RPMI7951 (cell line): ENCODE measurements around the gene SLC7A7. TPM values are rescaled to one million over a fixed set of nuclear protein-coding genes. Genes with fewer than 3 reads are reported as not detected.
A peak's percentile ranks its signal among the peaks of the same experiment; 100 is the strongest.
"Not testable (repeated sequence)": the region's sequence is repeated elsewhere in the genome, so short reads cannot be mapped to it uniquely, and the experiment has no call there.

ENCODE experiments used
- DNase-seq: peaks from one replicate; pipeline ENCODE4 v3.0.0-alpha.2; 2012; ENCODE audit warnings: low read depth
- total RNA-seq: library from RNA; depleted of rRNA; stranded (reverse); fragments of >200 nt; shearing (Covaris generic); gene quantifications from 2 replicates; pipeline ENCODE4 v1.2.3, GENCODE V29; 2014; rRNA removed

The SLC7A7 gene
- 2.2 and 2.5 TPM in 2 replicates for total RNA-seq

GRCh38 chr14:22814941-22815713, at the start of gene SLC7A7:
SLC7A7 (minus strand) TSS chr14:22815435; CDS start chr14:22813398, 2,037 bp downstream.
- DNase-seq: no peak

- DNase-seq: no peak
These were observed 49.7 kb upstream of the SLC7A7 start for GRCh38 chr14:22864979-22865378.

GRCh38 chr14:22861651-22862050, 46.4 kb upstream of the SLC7A7 start:
- no peak for DNase-seq

- DNase-seq: not testable (repeated sequence)
These were observed 45.1 kb upstream of the SLC7A7 start for GRCh38 chr14:22860377-22860776.

GRCh38 chr14:22856428-22856827, 41.2 kb upstream of the SLC7A7 start:
- no peak for DNase-seq

GRCh38 chr14:22854963-22855724, 39.9 kb upstream of the SLC7A7 start:
- no peak for DNase-seq

GRCh38 chr14:22854296-22854695, 39.1 kb upstream of the SLC7A7 start:
- DNase-seq: not testable (repeated sequence)

GRCh38 chr14:22852940-22853767, 37.9 kb upstream of the SLC7A7 start:
- peak; percentile 83 for DNase-seq

GRCh38 chr14:22852599-22852939, 37.3 kb upstream of the SLC7A7 start:
- no peak for DNase-seq

- DNase-seq: not testable (repeated sequence)
These were observed 36.9 kb upstream of the SLC7A7 start for GRCh38 chr14:22852178-22852577.

- DNase-seq: peak; percentile 99
These were observed 35.9 kb upstream of the SLC7A7 start for GRCh38 chr14:22850944-22851764.

GRCh38 chr14:22849212-22849819, 34.1 kb upstream of the SLC7A7 start:
- DNase-seq: peak; percentile 54

- DNase-seq: peak; percentile 96
These were observed 33.3 kb upstream of the SLC7A7 start for GRCh38 chr14:22848351-22849164.

GRCh38 chr14:22847661-22848341, 32.6 kb upstream of the SLC7A7 start:
- DNase-seq: peak; percentile 84

- DNase-seq: no peak
These were observed 31.6 kb upstream of the SLC7A7 start for GRCh38 chr14:22846811-22847307.

GRCh38 chr14:22845821-22846625, 30.8 kb upstream of the SLC7A7 start:
- no peak for DNase-seq

GRCh38 chr14:22845103-22845394, 29.8 kb upstream of the SLC7A7 start:
- no peak for DNase-seq
